AG09319 (cell line): Measurements from ENCODE around the gene BBS7.

Source experiments
- DNase-seq: peaks from one replicate; pipeline ENCODE4 v3.0.0-alpha.2; 2010; ENCODE audit warnings: low read depth; ENCODE audit errors: extremely low read depth
- TF ChIP-seq, protein P1 (sequence below): IDR thresholded peaks from 2 replicates; pipeline ENCODE4 v1.5.1; 2011; ENCODE audit warnings: low read depth, mild to moderate bottlenecking, inconsistent platforms, low read length, moderate library complexity

Gene BBS7

GRCh38 chr4:121801715-121802075 lies 68.6 kb downstream of the BBS7 start:
- TF ChIP-seq, protein P1, sequence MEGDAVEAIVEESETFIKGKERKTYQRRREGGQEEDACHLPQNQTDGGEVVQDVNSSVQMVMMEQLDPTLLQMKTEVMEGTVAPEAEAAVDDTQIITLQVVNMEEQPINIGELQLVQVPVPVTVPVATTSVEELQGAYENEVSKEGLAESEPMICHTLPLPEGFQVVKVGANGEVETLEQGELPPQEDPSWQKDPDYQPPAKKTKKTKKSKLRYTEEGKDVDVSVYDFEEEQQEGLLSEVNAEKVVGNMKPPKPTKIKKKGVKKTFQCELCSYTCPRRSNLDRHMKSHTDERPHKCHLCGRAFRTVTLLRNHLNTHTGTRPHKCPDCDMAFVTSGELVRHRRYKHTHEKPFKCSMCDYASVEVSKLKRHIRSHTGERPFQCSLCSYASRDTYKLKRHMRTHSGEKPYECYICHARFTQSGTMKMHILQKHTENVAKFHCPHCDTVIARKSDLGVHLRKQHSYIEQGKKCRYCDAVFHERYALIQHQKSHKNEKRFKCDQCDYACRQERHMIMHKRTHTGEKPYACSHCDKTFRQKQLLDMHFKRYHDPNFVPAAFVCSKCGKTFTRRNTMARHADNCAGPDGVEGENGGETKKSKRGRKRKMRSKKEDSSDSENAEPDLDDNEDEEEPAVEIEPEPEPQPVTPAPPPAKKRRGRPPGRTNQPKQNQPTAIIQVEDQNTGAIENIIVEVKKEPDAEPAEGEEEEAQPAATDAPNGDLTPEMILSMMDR: no peak
- DNase-seq: no peak

DNA sequence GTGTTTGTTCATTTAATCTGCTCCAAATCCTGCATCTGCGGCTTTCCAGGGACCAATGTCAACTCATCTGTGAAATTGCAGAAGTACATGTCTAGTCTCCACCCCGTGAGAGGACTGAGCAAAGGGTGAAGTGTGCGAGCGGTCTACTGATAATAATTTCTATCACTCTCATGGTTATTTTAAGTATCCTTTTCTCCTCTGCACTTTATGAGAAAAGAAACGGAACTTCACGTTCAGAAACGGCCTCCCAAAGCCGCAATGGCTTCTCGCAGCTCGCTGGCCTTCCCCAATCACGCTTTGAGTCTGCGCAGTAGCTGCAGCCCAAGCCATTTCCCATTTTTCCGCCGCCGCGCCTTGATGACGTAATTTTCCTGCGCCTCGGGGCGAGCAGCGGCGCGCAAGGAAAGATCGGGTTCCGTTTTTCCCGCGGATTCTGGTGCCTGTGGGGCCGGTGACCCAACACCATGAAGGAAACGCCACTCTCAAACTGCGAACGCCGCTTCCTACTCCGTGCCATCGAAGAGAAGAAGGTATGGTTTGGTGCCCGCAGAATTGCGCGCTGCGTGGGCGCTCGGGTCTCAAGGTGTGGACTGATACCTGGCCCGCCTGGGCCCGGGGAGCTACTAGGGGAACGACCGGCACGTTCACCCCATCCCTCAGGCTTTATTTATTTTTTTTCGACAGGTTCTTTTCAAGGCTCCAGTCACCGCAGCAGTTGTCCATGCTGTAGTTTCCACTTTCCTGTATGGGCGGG lies 69.1 kb downstream of the BBS7 start, which contains the start of gene EXOSC9:
TSS of gene EXOSC9 (plus strand) at position 363 of the 754 bp plus-strand sequence. CDS start at position 465, 102 bp downstream.
- DNase-seq: peak; percentile 87
- TF ChIP-seq, protein P1: no peak

GRCh38 chr4:121800638-121800960 lies 69.7 kb downstream of the BBS7 start:
- TF ChIP-seq, protein P1: no peak
- no peak for DNase-seq

DNA sequence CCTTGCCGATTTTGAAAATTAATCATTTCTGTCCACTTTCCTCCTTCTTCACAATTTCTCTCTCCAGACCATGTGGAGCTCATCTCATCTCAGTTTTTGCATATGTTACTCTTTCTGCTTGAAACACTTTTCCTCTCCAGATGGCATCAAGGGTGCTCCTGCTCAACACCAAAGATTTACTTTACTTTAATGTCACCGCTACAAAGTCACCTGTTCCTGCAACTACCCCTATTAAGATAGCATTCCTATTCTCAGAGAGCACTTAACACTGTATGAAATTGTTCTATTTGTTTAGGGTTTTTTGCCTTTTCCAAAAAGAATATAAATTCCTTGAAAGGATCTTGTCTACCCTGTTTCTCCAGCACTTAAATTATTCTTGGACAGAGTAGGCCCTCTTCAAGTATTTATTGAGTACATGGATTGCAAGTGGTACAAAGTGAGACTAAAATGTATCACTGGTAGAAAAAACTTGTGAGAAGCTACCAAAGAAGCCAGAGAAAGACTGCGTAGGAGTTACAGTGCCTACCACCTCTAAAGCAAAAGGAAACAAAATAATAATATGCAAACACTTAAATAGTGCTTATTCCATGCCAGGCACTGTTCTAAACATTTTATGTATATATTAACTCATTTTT lies 70.3 kb downstream of the BBS7 start:
- no peak for DNase-seq
- TF ChIP-seq, protein P1: no peak

- DNase-seq: no peak
- TF ChIP-seq, protein P1: no peak
Measured at GRCh38 chr4:121799208-121799823, 71.0 kb downstream of the BBS7 start.

DNA sequence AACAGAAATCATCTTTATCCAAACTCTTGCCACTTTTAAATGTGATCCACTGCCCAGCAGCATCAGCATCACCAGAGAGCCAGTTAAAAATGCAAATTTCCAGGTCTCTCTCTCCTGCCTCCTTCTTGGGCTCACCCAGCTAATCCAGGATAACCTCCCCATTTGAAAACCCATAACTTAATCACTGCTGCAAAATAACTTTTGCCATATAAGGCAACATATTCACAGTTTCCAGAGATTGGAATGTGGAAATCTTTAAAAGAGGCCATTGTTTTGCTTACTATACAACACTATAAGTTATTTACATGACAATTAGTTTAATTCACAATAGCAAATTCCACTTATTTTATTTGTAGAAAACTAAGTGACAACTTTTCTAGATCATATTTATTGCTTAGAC lies 74.0 kb downstream of the BBS7 start:
- no peak for DNase-seq
- TF ChIP-seq, protein P1: no peak
